Rectal smooth muscle tissue (tissue), 1 donor: Measurements from ENCODE around the gene JMJD6.
"Not testable (repeated sequence)": the region's sequence is repeated elsewhere in the genome, so short reads cannot be mapped to it uniquely, and the experiment has no call there.

Experiments
- H3K27ac ChIP-seq: one replicate; pipeline ENCODE4 v1.7.0; 2013; ENCODE audit warnings: low read depth, low read length, inconsistent platforms
- H3K27me3 ChIP-seq: one replicate; pipeline ENCODE4 v1.7.0; 2013; ENCODE audit warnings: low read length; ENCODE audit not compliant: control insufficient read depth, insufficient read depth
- H3K36me3 ChIP-seq: one replicate; pipeline ENCODE4 v1.7.0; 2013; ENCODE audit warnings: low read length; ENCODE audit not compliant: control insufficient read depth, insufficient read depth
- H3K4me1 ChIP-seq: one replicate; pipeline ENCODE4 v1.7.0; 2013; ENCODE audit warnings: low read length; ENCODE audit not compliant: control insufficient read depth, insufficient read depth
- H3K4me3 ChIP-seq: one replicate; pipeline ENCODE4 v1.7.0; 2013; ENCODE audit warnings: low read length
- H3K9ac ChIP-seq: one replicate; pipeline ENCODE4 v1.7.0; 2013; ENCODE audit warnings: low read length

JMJD6 gene

DNA sequence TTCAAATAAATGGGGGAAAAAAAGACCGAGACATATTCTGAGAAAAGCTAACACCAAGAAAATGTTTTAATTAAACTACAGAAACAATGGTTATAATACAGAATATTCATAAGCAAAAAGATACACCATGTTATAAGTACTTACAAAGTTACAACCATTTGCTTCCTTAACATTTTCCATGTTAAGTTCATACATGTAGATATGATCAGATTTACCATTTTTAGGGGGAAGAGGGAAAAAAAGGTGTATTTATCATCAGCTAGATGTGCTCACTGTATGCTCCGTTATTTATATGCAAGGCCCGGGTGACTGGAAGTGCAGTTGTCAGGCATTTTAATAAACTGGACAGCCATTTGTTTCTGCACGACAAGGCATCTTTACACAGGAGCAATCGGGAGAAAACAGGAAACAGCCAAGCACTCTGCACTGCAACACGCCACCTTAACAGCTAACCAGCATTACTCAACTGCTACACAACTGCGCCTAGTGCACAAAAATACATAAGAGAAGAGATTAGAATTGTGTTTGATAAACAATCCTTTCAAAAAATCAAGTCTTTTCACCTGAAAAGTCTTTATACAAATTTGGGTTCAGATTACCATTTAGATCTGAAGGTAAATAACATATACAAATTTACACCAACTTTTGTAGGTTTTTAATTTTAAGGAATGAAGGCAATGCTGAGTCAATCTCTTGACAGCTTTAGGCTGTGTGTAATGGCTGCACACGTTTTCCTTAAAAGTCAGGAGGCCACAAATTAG, 7.9 kb upstream of the JMJD6 start:
- H3K36me3 ChIP-seq: peaks cover 28% of the 10 kb centered on the region
- H3K9ac ChIP-seq: no peak overlapping the region
- peak overlapping the region; percentile 28 for H3K4me3 ChIP-seq
- H3K27me3 ChIP-seq: no peaks in the 10 kb centered on the region
- H3K27ac ChIP-seq: no peak overlapping the region
- H3K4me1 ChIP-seq: peaks cover 41% of the 10 kb centered on the region

DNA sequence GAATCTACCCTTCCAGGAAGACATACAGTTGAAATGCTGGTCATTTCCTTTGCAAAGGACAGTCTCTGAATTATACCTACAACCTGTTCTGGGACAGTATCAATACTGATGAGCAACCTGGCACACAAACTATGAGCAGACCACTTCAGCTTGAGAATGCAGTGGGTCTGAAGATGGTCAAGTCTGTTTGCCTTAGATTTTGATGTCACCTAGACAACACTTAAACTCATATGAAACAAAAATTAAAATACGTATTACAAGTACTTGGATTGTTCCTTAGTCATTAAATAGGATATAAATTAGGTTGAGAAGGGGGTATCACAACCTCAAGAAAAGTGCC, 7.2 kb upstream of the JMJD6 start:
- peaks cover 34% of the 10 kb centered on the region for H3K4me1 ChIP-seq
- H3K9ac ChIP-seq: no peak overlapping the region
- H3K27ac ChIP-seq: no peak overlapping the region
- no peaks in the 10 kb centered on the region for H3K27me3 ChIP-seq
- H3K36me3 ChIP-seq: peaks cover 28% of the 10 kb centered on the region
- no peak overlapping the region for H3K4me3 ChIP-seq

DNA sequence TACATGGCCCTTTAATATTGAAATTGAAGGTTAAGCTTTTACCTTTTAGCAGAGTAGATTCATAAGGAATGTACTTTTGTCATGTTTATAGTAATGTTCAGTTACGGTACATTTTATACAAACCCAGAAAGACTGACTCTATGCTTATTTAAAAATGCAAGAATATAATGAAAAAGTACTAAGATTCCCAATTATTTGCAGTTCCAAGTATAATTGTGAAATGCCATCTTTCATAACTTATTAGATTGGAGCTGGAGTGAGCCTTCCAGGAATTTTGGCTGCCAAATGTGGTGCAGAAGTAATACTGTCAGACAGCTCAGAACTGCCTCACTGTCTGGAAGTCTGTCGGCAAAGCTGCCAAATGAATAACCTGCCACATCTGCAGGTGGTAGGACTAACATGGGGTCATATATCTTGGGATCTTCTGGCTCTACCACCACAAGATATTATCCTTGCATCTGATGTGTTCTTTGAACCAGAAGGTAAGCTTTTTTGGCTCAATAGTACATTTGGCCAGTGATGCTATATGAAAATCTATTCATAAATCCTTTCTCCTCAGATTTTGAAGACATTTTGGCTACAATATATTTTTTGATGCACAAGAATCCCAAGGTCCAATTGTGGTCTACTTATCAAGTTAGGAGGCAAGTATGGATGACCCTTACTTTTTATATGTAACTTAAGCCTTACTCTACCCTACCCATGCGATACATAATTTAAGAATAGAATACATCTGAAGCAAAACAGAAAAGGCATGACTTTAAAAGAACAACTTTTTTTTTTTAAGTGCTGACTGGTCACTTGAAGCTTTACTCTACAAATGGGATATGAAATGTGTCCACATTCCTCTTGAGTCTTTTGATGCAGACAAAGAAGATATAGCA, 6.6 kb upstream of the JMJD6 start:
- no peak overlapping the region for H3K4me3 ChIP-seq
- no peaks in the 10 kb centered on the region for H3K27me3 ChIP-seq
- H3K9ac ChIP-seq: no peak overlapping the region
- H3K36me3 ChIP-seq: peaks cover 28% of the 10 kb centered on the region
- peaks cover 30% of the 10 kb centered on the region for H3K4me1 ChIP-seq
- H3K27ac ChIP-seq: no peak overlapping the region

DNA sequence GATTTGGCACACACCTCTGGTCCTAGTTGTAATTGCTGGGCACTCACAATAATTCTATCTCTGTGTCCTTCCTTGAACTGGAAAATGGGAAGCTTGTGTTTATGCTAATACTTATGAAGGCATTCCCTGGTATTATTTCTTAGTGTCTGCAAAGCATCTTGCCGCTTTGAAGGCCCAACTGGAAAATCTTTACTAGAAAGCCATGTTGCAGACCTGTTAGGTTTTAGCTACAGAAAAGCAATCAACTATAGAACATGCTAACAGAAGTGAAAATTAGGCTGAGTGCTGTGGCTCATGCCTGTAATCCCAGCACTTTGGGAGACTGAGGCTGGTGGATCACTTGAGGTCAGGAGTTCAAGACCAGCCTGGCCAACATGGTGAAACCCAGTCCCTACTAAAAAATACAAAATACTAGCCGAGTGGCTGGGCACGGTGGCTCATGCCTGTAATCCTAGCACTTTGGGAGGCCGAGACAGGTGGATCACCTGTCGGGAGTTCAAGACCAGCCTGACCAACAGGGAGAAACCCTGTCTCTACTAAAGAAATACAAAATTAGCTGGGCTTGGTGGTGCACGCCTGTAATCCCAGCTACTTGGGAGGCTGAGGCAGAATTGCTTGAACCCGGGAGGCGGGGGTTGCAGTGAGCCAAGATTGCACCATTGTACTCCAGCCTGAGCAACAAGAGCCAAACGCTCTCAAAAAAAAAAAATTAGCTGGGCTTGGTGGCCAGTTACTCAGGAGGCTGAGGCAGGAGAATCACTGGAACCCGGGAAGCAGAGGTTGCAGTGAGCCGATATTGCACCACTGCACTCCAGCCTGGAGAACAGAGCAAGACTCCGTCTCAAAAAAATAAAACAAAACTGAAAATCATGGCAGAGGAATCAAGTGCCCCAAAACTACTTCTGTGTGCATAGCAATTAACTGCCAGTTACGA, 5.7 kb upstream of the JMJD6 start:
- H3K36me3 ChIP-seq: peaks cover 28% of the 10 kb centered on the region
- not testable (repeated sequence) for H3K27ac ChIP-seq

DNA sequence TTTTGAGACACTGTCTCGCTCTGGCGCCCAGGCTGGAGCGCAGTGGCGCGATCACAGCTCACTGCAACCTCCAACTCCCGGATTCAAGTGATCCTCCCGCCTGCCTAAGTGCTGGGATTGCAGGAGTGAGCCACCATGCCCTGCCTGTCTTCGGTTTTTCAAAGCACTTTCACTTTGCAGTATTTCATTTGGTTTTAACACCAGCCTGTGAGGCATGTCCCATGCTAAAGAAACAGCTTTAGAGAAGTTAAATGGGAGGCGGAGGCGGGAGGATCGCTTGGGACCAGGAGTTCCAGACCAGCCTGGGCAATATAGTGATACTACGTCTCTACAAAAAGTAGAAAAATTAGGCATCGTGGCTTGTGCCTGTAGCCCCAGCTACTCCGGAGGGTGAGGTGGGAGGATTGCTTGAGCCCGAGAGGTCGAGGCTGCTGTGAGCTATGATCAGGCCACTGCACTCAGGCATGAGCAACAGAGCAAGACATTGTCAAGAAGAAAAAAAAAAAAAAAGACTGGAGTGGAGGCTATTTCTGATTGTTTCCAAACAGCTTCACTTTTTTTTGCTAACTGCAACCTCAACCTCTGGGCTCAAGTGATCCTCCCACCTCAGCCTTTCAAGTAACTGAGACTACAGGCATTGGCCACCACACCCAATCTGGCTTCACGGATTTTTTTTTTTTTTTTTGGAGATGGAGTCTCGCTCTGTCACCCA, 1.5 kb upstream of the JMJD6 start:
- H3K9ac ChIP-seq: no peak overlapping the region
- H3K4me3 ChIP-seq: peak overlapping the region; percentile 96
- H3K27ac ChIP-seq: no peak overlapping the region
- peaks cover 29% of the 10 kb centered on the region for H3K4me1 ChIP-seq
- no peaks in the 10 kb centered on the region for H3K27me3 ChIP-seq
- peaks cover 13% of the 10 kb centered on the region for H3K36me3 ChIP-seq

More for the DNA sequence above, 5.7 kb upstream of the JMJD6 start:
- not testable (repeated sequence) for H3K9ac ChIP-seq, H3K4me3 ChIP-seq, H3K27me3 ChIP-seq
- H3K4me1 ChIP-seq: peaks cover 38% of the 10 kb centered on the region

DNA sequence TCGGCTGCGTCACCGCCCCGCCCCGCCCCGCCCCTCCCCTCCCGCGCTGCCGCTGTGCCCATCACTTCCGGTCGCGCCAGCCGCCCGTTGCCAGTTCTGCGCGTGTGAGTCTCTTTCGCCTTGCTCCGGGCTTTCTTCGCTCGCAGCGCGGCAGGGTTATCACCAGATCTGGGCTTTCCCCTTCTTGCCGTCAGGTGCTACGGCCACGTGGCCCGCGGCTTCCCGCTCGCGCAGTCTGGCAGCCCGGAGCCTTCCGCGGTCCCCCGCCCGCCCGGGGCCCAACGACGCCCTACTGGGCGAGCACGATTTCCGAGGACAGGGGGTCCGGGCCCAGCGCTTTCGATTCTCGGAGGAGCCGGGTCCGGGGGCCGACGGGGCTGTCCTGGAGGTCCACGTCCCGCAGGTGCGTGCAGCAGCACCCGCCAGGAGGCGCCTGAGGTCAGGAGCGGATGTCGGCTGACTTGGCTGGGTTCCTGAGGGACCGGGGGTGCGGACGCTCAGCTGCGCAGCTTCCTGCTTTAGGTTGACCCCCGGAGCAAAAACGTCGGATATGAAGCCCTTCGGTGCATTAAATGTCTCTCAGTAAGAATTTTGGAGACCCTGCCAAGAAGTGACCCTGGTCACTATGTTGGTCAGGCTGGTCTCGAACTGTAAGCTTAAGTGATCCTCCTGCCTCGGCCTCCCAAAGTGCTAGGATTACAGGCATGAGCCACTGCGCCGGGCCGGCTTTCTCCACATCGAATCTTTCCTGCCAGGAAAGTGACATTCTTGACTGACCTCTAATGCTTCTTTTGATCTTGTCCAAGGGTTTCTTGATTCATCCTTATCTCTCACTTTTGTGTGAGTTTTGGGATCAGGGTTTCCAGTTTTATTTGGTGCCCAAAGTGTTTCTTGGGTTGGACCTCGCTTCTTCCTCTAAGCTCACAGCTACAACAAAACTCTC, 641 bp upstream of the JMJD6 start, which contains the start of gene METTL23:
Gene METTL23, plus strand, starts transcription at position 64 of the 943 bp plus-strand sequence. CDS start 2,872 bp downstream, outside the sequence.
- Histone ChIP-seq H3K27ac (peak within 1 kb of the TSS; percentile 99), H3K27me3 (no peaks in the 10 kb centered on the region), H3K9ac (peak within 1 kb of the TSS; percentile 93), H3K4me1 (peaks cover 29% of the 10 kb centered on the region), H3K4me3 (peak within 1 kb of the TSS; percentile 96), H3K36me3 (peaks cover 11% of the 10 kb centered on the region)

DNA sequence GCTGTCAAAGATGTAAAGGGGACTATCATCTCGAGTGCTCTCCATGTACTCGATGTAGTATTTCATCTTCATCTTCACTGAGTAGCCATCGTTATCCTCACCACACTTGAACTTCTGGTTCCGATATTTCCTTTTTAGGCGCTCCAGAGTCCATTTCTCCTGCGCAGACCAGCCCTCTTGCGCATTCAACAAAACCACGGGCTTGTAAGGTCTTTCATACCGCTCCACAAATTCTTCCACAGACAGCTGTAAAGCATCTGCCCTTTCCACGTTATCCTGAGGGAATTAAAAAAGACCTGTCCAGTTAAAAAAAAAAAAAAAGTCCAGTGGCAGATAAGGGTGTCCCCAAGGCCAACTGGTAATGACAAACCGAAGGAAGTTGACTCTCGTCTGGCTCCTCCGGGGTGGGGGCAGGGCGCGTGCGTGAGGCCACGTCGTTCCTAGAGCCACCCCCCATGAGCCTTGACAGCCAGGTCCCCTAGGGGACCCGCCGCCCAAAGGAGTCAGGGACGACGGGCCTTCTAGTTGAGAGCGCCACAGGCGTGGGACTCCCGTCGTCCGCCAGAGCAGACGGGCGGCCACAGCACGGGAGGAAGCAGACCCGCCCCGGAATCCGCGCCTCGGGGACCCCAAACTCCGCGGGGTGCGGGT, 701 bp downstream of the JMJD6 start:
- Histone ChIP-seq H3K4me1 (peaks cover 27% of the 10 kb centered on the region), H3K27ac (peak overlapping the region; percentile 99), H3K36me3 (peaks cover 22% of the 10 kb centered on the region), H3K27me3 (no peaks in the 10 kb centered on the region), H3K9ac (peak overlapping the region; percentile 93), H3K4me3 (peak overlapping the region; percentile 96)

DNA sequence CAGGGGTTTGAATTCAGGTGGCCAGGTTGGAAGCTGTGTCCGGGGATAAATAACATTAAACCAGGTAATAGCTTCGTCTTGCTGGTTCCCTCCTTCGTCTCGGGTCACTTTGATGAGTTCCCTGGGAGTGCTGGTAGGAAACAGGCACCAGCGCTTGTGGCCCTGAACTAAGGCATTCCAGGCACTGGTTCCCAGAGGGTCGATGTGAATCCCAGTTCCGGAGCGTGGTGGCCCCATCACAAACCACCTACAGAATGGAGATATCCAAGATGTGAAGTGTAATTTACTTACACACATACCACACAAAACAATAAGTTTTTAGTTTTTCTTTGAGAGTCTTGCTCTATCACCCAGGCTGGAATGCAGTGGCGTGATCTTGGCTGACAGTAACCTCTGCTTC, 2.6 kb downstream of the JMJD6 start:
- Histone ChIP-seq H3K27ac (peak overlapping the region; percentile 36), H3K36me3 (peaks cover 33% of the 10 kb centered on the region), H3K27me3 (no peaks in the 10 kb centered on the region), H3K4me1 (peaks cover 27% of the 10 kb centered on the region), H3K4me3 (no peak overlapping the region), H3K9ac (no peak overlapping the region)

DNA sequence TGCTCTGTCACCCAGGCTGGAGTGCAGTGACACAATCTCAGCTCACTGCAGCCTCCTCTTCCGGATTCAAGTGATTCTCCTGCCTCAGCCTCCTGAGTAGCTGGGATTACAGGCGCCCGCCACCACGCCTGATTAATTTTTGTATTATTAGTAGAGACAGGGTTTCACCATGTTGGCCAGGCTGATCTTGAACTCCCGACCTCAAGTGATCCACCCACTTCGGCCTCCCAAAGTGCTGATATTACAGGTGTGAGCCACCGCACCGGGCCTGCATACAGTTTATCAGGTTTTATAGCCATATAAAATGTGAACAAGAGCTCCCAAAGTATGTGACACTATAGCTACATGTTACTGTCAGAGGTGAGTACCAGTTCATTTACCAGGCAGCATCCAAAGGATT, 3.4 kb downstream of the JMJD6 start:
- Histone ChIP-seq H3K4me1 (peaks cover 25% of the 10 kb centered on the region), H3K36me3 (peaks cover 41% of the 10 kb centered on the region)
- not testable (repeated sequence) for H3K27ac ChIP-seq, H3K27me3 ChIP-seq, H3K9ac ChIP-seq, H3K4me3 ChIP-seq

DNA sequence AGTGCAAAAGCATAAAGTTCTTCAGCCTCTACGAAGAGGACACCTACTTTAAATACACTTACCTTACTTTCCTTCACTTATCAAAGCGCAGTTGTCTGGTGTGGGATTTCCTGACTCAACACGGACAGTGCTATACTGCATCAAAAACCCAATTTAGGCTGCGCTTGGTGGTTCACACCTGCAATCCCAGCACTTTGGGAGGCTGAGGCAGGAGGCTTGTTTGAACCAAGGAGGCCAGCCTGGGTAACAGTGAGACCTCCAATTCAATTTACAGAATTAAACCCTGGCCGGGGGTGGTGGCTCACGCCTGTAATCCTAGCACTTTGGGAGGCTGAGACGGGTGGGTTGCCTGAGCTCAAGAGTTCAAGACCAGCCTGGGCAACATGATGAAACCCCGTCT, 4.1 kb downstream of the JMJD6 start:
- no peaks in the 10 kb centered on the region for H3K27me3 ChIP-seq
- no peak overlapping the region for H3K9ac ChIP-seq
- H3K4me3 ChIP-seq: no peak overlapping the region
- H3K27ac ChIP-seq: no peak overlapping the region
- H3K36me3 ChIP-seq: peaks cover 41% of the 10 kb centered on the region
- H3K4me1 ChIP-seq: peaks cover 18% of the 10 kb centered on the region
